Transverse colon (tissue), 4 donors: ENCODE measurements around the gene RNLS.

Experiments used
- EP300 ChIP-seq: sonication (generic); formaldehyde crosslinking; IDR thresholded peaks from one replicate; pipeline ENCODE4 v1.6.1; 2017; ENCODE audit warnings: antibody characterized with exemption, low read depth
- POLR2AphosphoS5 ChIP-seq, 3 donors: sonication (generic); formaldehyde crosslinking; IDR thresholded peaks; one replicate each; pipeline ENCODE4 v1.6.1; 2016; ENCODE audit warnings: antibody characterized with exemption in 3 of 3
- TF ChIP-seq, protein P1 (sequence below), 5 experiments: fragments of 200-600 bp in 3 of 5; fragments of 450-650 bp in 2 of 5; sonication (generic) in 3 of 5; IDR thresholded peaks; 1 replicate in 2 of 5; 2 replicates in 3 of 5; pipeline ENCODE4 v1.5.1; 2016 to 2017; ENCODE audit warnings: antibody characterized with exemption in 5 of 5, inconsistent platforms in 3 of 5, mild to moderate bottlenecking in 2 of 5, moderate library complexity in 1 of 5

DNA sequence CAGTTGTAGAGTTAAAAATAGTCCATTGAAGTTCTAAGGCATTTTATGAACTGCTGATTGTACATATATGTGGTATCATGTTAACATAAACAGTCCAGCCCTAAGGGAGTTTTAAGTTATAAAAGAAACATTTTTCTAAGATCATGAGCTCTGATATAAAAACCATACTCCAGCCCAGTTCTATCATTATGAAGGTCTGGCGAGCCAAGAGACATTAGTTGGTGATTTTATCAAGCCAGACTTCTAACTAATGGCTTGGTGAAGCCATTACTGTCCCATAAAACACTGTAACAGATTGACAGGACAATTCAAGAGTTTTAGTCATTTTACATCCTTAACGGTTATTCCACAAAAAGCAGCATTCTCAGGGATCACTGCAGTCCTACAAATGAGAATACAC, 221.6 kb downstream of the RNLS start:
- TF ChIP-seq POLR2AphosphoS5 (IDR thresholded peaks at IDR 0.05): no peak
- TF ChIP-seq EP300: no peak
- TF ChIP-seq, protein P1, sequence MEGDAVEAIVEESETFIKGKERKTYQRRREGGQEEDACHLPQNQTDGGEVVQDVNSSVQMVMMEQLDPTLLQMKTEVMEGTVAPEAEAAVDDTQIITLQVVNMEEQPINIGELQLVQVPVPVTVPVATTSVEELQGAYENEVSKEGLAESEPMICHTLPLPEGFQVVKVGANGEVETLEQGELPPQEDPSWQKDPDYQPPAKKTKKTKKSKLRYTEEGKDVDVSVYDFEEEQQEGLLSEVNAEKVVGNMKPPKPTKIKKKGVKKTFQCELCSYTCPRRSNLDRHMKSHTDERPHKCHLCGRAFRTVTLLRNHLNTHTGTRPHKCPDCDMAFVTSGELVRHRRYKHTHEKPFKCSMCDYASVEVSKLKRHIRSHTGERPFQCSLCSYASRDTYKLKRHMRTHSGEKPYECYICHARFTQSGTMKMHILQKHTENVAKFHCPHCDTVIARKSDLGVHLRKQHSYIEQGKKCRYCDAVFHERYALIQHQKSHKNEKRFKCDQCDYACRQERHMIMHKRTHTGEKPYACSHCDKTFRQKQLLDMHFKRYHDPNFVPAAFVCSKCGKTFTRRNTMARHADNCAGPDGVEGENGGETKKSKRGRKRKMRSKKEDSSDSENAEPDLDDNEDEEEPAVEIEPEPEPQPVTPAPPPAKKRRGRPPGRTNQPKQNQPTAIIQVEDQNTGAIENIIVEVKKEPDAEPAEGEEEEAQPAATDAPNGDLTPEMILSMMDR (IDR thresholded peaks at IDR 0.05): no peak
